ENCODE data around the gene TTLL8. TPM values are rescaled to one million over a fixed set of nuclear protein-coding genes. Genes with fewer than 3 reads are reported as not detected.
A peak's percentile ranks its signal among the peaks of the same experiment; 100 is the strongest.
"Not testable (repeated sequence)": the region's sequence is repeated elsewhere in the genome, so short reads cannot be mapped to it uniquely, and the experiment has no call there.

The TTLL8 gene
- polyA plus RNA-seq, 1 experiment: not detected

- DNase-seq (ENCODE audit: low read depth): no peak
- TF ChIP-seq, protein P1, sequence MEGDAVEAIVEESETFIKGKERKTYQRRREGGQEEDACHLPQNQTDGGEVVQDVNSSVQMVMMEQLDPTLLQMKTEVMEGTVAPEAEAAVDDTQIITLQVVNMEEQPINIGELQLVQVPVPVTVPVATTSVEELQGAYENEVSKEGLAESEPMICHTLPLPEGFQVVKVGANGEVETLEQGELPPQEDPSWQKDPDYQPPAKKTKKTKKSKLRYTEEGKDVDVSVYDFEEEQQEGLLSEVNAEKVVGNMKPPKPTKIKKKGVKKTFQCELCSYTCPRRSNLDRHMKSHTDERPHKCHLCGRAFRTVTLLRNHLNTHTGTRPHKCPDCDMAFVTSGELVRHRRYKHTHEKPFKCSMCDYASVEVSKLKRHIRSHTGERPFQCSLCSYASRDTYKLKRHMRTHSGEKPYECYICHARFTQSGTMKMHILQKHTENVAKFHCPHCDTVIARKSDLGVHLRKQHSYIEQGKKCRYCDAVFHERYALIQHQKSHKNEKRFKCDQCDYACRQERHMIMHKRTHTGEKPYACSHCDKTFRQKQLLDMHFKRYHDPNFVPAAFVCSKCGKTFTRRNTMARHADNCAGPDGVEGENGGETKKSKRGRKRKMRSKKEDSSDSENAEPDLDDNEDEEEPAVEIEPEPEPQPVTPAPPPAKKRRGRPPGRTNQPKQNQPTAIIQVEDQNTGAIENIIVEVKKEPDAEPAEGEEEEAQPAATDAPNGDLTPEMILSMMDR (IDR thresholded peaks at IDR 0.05; ENCODE audit: insufficient read depth, low read depth, low read length): no peak
- ChIA-PET POLR2A (no interaction called here), CTCF (interaction anchor here (1.1 to 5.2 kb wide), 8 partner anchors 9 to 252 kb away, joined by 3 to 39 read pairs (median 6); partner anchors contain the start of genes IL17REL and TUBGCP6)
- Histone ChIP-seq H3K27me3 (ENCODE audit: control insufficient read depth, insufficient read depth, low read length) (no peaks in the 10 kb centered on the region), H3K4me3 (ENCODE audit: low read depth, low read length) (no peak overlapping the region), H3K36me3 (ENCODE audit: control insufficient read depth, insufficient read depth, low read length) (no peaks in the 10 kb centered on the region)
These were observed 66.1 kb downstream of the TTLL8 start for GRCh38 chr22:49991907-49992533.

GRCh38 chr22:49991167-49991566 is 66.9 kb downstream of the TTLL8 start:
- no peak overlapping the region for H3K4me3 ChIP-seq (ENCODE audit: low read depth, low read length)
- H3K36me3 ChIP-seq (ENCODE audit: control insufficient read depth, insufficient read depth, low read length): no peaks in the 10 kb centered on the region
- no peak for DNase-seq (ENCODE audit: low read depth)
- POLR2A ChIA-PET: no interaction called here
- TF ChIP-seq, protein P1 (IDR thresholded peaks at IDR 0.05; ENCODE audit: insufficient read depth, low read depth, low read length): no peak
- no peaks in the 10 kb centered on the region for H3K27me3 ChIP-seq (ENCODE audit: control insufficient read depth, insufficient read depth, low read length)
- CTCF ChIA-PET: interaction anchor here (1.0 to 2.7 kb wide), 3 partner anchors 17 to 54 kb away, joined by 3 to 15 read pairs (median 3); no protein-coding TSS in a partner anchor

DNA sequence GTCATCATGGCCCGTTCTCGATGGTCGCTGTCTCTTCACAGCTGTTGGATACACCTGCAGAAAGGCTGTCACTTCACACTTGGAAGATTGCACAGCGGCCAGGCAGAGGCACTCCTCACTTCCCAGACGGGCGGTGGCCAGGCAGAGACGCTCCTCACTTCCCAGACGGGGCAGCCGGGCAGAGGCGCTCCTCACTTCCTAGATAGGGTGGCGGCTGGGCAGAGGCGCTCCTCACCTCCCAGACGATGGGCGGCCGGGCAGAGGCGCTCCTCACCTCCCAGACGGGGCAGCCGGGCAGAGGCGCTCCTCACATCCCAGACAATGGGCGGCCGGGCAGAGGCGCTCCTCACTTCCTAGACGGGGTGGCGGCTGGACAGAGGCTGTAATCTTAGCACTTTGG is 68.3 kb downstream of the TTLL8 start:
- POLR2A ChIA-PET: not testable (repeated sequence)

GRCh38 chr22:49986325-49986724 is 71.8 kb downstream of the TTLL8 start:
- POLR2A ChIA-PET: no interaction called here
- Histone ChIP-seq H3K36me3 (ENCODE audit: control insufficient read depth, insufficient read depth, low read length) (no peaks in the 10 kb centered on the region), H3K27me3 (ENCODE audit: control insufficient read depth, insufficient read depth, low read length) (peaks cover 10% of the 10 kb centered on the region), H3K4me3 (ENCODE audit: low read depth, low read length) (no peak overlapping the region)
- CTCF ChIA-PET: no interaction called here
- TF ChIP-seq, protein P1 (IDR thresholded peaks at IDR 0.05; ENCODE audit: insufficient read depth, low read depth, low read length): no peak
- no peak for DNase-seq (ENCODE audit: low read depth)

More for the DNA sequence above, 68.3 kb downstream of the TTLL8 start:
- H3K36me3 ChIP-seq (ENCODE audit: control insufficient read depth, insufficient read depth, low read length); H3K27me3 ChIP-seq (ENCODE audit: control insufficient read depth, insufficient read depth, low read length); DNase-seq (ENCODE audit: low read depth); H3K4me3 ChIP-seq (ENCODE audit: low read depth, low read length): not testable (repeated sequence)
- CTCF ChIA-PET: interaction anchor here (0.6 kb wide), 1 partner anchor 57 kb away, joined by 3 read pairs; no protein-coding TSS in a partner anchor

DNA sequence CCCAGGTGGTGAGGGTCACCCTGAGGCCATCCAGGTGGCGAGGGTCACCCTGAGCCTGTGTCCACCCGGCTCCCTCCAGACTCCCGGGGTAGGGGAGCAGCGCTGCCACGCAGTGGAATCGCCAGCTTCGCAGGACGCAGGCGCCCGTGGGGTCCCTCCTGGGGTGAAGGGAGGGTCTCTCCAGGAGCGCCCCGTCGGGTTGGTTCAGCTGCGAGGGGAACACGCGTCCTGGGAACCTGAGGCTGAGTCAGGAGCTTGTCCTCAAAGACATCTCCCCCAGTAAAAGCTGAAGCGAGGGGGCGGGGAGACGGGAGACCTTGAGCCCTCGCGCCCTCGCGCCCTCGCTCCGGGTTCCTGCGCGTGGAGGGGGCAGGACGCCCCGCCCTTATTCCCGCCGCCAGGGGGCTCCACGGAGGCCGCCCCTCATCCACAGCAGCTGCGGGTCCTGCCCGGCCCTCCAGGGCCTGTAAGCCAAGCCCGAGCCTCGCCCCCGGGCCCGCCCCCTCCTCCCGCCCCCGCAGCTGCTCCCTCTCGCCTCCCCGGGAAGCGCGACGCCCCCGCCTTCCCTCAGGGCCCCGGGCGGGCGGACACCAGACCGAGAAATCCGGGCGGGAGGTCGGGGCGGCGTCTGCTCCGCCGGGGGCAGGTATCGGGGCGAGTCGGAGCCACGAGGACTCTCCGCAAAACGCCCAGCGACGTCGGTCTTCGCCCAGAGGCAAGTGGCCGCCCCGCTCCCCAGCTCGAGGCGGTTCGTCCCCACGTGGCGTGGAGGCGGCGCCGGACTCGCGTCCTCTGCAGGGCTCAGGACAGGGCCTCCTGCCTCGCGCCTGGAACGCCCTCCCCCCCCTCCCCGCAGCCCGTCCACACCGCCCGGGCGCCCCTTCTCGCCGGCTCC is 74.7 kb downstream of the TTLL8 start:
- peak overlapping the region; percentile 8; the same call in 1 of the 2 replicates for H3K4me3 ChIP-seq (ENCODE audit: low read depth, low read length)
- no peak for DNase-seq (ENCODE audit: low read depth)

GRCh38 chr22:49981799-49982198 is 76.3 kb downstream of the TTLL8 start:
- CTCF ChIA-PET: interaction anchor here (0.6 to 3.3 kb wide), 3 partner anchors 12 to 51 kb away, joined by 3 to 25 read pairs (median 7); no protein-coding TSS in a partner anchor
- H3K36me3 ChIP-seq (ENCODE audit: control insufficient read depth, insufficient read depth, low read length); POLR2A ChIA-PET: not testable (repeated sequence)

More for the DNA sequence above, 74.7 kb downstream of the TTLL8 start:
- TF ChIP-seq, protein P1 (IDR thresholded peaks at IDR 0.05; ENCODE audit: insufficient read depth, low read depth, low read length): peak; percentile 48
- peaks cover 10% of the 10 kb centered on the region for H3K27me3 ChIP-seq (ENCODE audit: control insufficient read depth, insufficient read depth, low read length)
- POLR2A ChIA-PET: no interaction called here
- CTCF ChIA-PET: interaction anchor here (1.1 to 3.3 kb wide), 7 partner anchors 10 to 134 kb away, joined by 3 to 25 read pairs (median 3); no protein-coding TSS in a partner anchor
- no peaks in the 10 kb centered on the region for H3K36me3 ChIP-seq (ENCODE audit: control insufficient read depth, insufficient read depth, low read length)

More at GRCh38 chr22:49981799-49982198, 76.3 kb downstream of the TTLL8 start:
- H3K27me3 ChIP-seq (ENCODE audit: control insufficient read depth, insufficient read depth, low read length); H3K4me3 ChIP-seq (ENCODE audit: low read depth, low read length); DNase-seq (ENCODE audit: low read depth): not testable (repeated sequence)
